Upper lobe of left lung (tissue), 4 donors: ENCODE measurements around the gene FILIP1L.

ENCODE experiments used
- POLR2A ChIP-seq, 4 donors: fragments of 450-650 bp; IDR thresholded peaks; one replicate each; pipeline ENCODE4 v1.5.1; 2016 to 2017; ENCODE audit warnings: antibody characterized with exemption in 4 of 4, mild to moderate bottlenecking in 2 of 4
- TF ChIP-seq, protein P1 (sequence below), 6 experiments: fragments of 450-650 bp in 4 of 6; fragments of 200-600 bp in 2 of 6; sonication (generic) in 2 of 6; IDR thresholded peaks; one replicate each; pipeline ENCODE4 v1.5.1; 2016 to 2019; ENCODE audit warnings: antibody characterized with exemption in 6 of 6

DNA sequence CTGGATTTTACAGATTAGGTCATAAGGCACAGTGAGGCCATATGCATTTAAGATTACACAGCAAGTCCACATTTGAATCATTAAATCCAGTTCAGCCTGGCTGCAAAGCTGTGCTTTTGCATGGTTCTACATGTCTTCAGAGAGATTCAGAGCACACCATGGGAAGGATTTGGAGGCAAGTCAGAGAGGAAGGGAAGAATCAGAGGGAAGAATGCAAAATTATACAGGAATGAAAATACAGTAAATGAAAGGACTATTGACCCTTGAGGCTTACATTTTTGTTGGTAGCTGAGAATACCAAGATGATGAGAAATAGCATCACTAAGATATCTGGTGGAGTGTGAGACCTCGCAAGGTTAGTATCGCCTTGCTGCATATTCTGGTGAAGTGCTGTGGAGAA is 13.9 kb downstream of the FILIP1L start:
- no peak for TF ChIP-seq POLR2A (IDR thresholded peaks at IDR 0.05)
- TF ChIP-seq, protein P1, sequence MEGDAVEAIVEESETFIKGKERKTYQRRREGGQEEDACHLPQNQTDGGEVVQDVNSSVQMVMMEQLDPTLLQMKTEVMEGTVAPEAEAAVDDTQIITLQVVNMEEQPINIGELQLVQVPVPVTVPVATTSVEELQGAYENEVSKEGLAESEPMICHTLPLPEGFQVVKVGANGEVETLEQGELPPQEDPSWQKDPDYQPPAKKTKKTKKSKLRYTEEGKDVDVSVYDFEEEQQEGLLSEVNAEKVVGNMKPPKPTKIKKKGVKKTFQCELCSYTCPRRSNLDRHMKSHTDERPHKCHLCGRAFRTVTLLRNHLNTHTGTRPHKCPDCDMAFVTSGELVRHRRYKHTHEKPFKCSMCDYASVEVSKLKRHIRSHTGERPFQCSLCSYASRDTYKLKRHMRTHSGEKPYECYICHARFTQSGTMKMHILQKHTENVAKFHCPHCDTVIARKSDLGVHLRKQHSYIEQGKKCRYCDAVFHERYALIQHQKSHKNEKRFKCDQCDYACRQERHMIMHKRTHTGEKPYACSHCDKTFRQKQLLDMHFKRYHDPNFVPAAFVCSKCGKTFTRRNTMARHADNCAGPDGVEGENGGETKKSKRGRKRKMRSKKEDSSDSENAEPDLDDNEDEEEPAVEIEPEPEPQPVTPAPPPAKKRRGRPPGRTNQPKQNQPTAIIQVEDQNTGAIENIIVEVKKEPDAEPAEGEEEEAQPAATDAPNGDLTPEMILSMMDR (IDR thresholded peaks at IDR 0.05) = no peak
